Endodermal cell (in vitro differentiated cells): ENCODE results near the gene ATP1B2. TPM values are rescaled to one million over a fixed set of nuclear protein-coding genes. Genes with fewer than 3 reads are reported as not detected.

Experiments
- total RNA-seq, 2 donors: library from RNA; stranded (reverse); fragmentation: NEBNext Ultra II Directional in 1 of 2; extraction: Animal tissue kit (Norgen Biotek cat#: 25700) in 1 of 2; gene quantifications; 2 replicates in 1 of 2; 3 replicates in 1 of 2; pipeline ENCODE4 v1.2.1, GENCODE V29; 2021

Gene ATP1B2
- total RNA-seq, 2 donors from 2014 or later = 6.4 to 7.5 TPM

Other genes starting within 250 kb of the ATP1B2 start
- gene TMEM256, start 246.8 kb upstream of the ATP1B2 start, total RNA-seq = 100 to 1,000 TPM; 133 to 175 TPM
- 100 to 1,000 TPM in 1 of 2 donors, 10 to 100 TPM in 1; 78.5 to 121 TPM for gene NLGN2, start 243.1 kb upstream of the ATP1B2 start, total RNA-seq
- under 1 TPM; 0.46 to 0.49 TPM for gene SPEM1, start 230.6 kb upstream of the ATP1B2 start, total RNA-seq
- not detected for gene SPEM2, start 225.3 kb upstream of the ATP1B2 start, total RNA-seq
- gene SPEM3, start 222.1 kb upstream of the ATP1B2 start, total RNA-seq = not detected
- 1 to 10 TPM; 6.5 to 8.6 TPM for gene TMEM102, start 215.5 kb upstream of the ATP1B2 start, total RNA-seq
- gene FGF11, start 211.4 kb upstream of the ATP1B2 start, total RNA-seq = 1 to 10 TPM; 4.0 to 8.8 TPM
- gene CHRNB1, start 205.9 kb upstream of the ATP1B2 start, total RNA-seq = 10 to 100 TPM in 1 of 2 donors, 1 to 10 TPM in 1; 8.7 to 11.6 TPM
- gene ZBTB4, start 171.3 kb upstream of the ATP1B2 start, total RNA-seq = 10 to 100 TPM; 18.8 to 25.5 TPM
- gene SLC35G6, start 169.5 kb upstream of the ATP1B2 start, total RNA-seq = under 1 TPM in 1 of 2 donors, not detected in 1; 0.33 TPM
- 100 to 1,000 TPM; 129 to 189 TPM for gene POLR2A, start 166.6 kb upstream of the ATP1B2 start, total RNA-seq
- gene TNFSF12, start 101.9 kb upstream of the ATP1B2 start, total RNA-seq = 1 to 10 TPM; 8.3 to 8.4 TPM
- 1 to 10 TPM; 1.7 to 3.0 TPM for gene TNFSF13, start 92.2 kb upstream of the ATP1B2 start, total RNA-seq
- 10 to 100 TPM; 71.5 to 82.3 TPM for gene SENP3, start 89.0 kb upstream of the ATP1B2 start, total RNA-seq
- gene CD68, start 71.3 kb upstream of the ATP1B2 start, total RNA-seq = under 1 TPM in 1 of 2 donors, not detected in 1; 0.44 TPM
- 10 to 100 TPM; 47.4 to 56.6 TPM for gene MPDU1, start 67.1 kb upstream of the ATP1B2 start, total RNA-seq
- gene SOX15, start 60.8 kb upstream of the ATP1B2 start, total RNA-seq = 1 to 10 TPM; 6.4 to 7.3 TPM
- 10 to 100 TPM; 52.1 to 53.9 TPM for gene FXR2, start 36.0 kb upstream of the ATP1B2 start, total RNA-seq
- 100 to 1,000 TPM in 1 of 2 donors, 10 to 100 TPM in 1; 82.7 to 103 TPM for gene SAT2, start 23.1 kb upstream of the ATP1B2 start, total RNA-seq
- 1 to 10 TPM in 1 of 2 donors, under 1 TPM in 1; 0.77 to 1.9 TPM for gene SHBG, start 20.8 kb upstream of the ATP1B2 start, total RNA-seq
- 100 to 1,000 TPM; 113 to 130 TPM for gene TP53, start 36.6 kb downstream of the ATP1B2 start, total RNA-seq
- 10 to 100 TPM; 21.7 to 30.8 TPM for gene WRAP53, start 37.6 kb downstream of the ATP1B2 start, total RNA-seq
- 10 to 100 TPM; 12.8 to 15.0 TPM for gene EFNB3, start 54.3 kb downstream of the ATP1B2 start, total RNA-seq
- gene DNAH2, start 66.8 kb downstream of the ATP1B2 start, total RNA-seq = under 1 TPM; 0.42 to 0.69 TPM
- 10 to 100 TPM; 53.3 to 60.3 TPM for gene KDM6B, start 183.3 kb downstream of the ATP1B2 start, total RNA-seq
- gene TMEM88, start 204.1 kb downstream of the ATP1B2 start, total RNA-seq = 10 to 100 TPM; 16.8 to 26.8 TPM
- 10 to 100 TPM; 38.9 to 44.8 TPM for gene NAA38, start 206.6 kb downstream of the ATP1B2 start, total RNA-seq
- 10 to 100 TPM; 10.6 to 12.9 TPM for gene CYB5D1, start 207.1 kb downstream of the ATP1B2 start, total RNA-seq
- gene CHD3, start 237.9 kb downstream of the ATP1B2 start, total RNA-seq = 10 to 100 TPM; 55.0 to 64.1 TPM